Stomach (tissue), 4 donors: ENCODE data around the gene BPHL.

ENCODE experiments used
- POLR2A ChIP-seq, 4 donors: fragments of 450-650 bp; IDR thresholded peaks; one replicate each; pipeline ENCODE4 v1.6.1; 2016; ENCODE audit warnings: antibody characterized with exemption in 4 of 4, control low read depth in 2 of 4, mild to moderate bottlenecking in 1 of 4, moderate library complexity in 1 of 4
- POLR2AphosphoS5 ChIP-seq, 3 donors: sonication (generic); formaldehyde crosslinking; IDR thresholded peaks; one replicate each; pipeline ENCODE4 v1.6.1; 2016; ENCODE audit warnings: antibody characterized with exemption in 3 of 3
- TF ChIP-seq, protein P1 (sequence below), 7 experiments: fragments of 450-650 bp in 4 of 7; fragments of 200-600 bp in 3 of 7; sonication (generic) in 3 of 7; IDR thresholded peaks; one replicate each; pipeline ENCODE4 v1.5.1; 2016 to 2019; ENCODE audit warnings: antibody characterized with exemption in 7 of 7, control low read depth in 2 of 7, mild to moderate bottlenecking in 1 of 7

GRCh38 chr6:3085074-3085473 is 33.4 kb upstream of the BPHL start:
- TF ChIP-seq, protein P1, sequence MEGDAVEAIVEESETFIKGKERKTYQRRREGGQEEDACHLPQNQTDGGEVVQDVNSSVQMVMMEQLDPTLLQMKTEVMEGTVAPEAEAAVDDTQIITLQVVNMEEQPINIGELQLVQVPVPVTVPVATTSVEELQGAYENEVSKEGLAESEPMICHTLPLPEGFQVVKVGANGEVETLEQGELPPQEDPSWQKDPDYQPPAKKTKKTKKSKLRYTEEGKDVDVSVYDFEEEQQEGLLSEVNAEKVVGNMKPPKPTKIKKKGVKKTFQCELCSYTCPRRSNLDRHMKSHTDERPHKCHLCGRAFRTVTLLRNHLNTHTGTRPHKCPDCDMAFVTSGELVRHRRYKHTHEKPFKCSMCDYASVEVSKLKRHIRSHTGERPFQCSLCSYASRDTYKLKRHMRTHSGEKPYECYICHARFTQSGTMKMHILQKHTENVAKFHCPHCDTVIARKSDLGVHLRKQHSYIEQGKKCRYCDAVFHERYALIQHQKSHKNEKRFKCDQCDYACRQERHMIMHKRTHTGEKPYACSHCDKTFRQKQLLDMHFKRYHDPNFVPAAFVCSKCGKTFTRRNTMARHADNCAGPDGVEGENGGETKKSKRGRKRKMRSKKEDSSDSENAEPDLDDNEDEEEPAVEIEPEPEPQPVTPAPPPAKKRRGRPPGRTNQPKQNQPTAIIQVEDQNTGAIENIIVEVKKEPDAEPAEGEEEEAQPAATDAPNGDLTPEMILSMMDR (IDR thresholded peaks at IDR 0.05): no peak
- no peak for TF ChIP-seq POLR2A (IDR thresholded peaks at IDR 0.05)
- no peak for TF ChIP-seq POLR2AphosphoS5 (IDR thresholded peaks at IDR 0.05)
